ENCODE data around the gene TFB2M.
"Not testable (repeated sequence)": the region's sequence is repeated elsewhere in the genome, so short reads cannot be mapped to it uniquely, and the experiment has no call there.

The TFB2M gene

DNA sequence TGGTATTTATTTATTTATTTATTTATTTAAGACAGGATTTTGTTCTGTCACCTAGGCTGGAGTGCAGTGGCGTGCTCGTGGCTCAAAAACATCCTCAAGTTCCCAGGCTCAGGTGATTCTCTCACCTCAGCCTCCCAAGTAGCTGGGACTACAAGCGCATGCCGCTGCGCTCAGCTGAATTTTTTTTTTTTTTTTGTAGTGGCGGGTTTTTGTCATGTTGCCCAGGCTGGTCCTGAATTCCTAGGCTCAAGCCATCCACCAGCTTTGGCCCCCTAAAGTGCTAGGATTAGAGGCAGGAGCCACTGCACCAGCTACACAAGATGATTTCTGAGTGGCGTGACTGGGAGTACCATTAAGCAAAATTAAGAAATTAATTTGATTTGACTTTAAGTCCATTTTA, 31.9 kb upstream of the TFB2M start:
- Histone ChIP-seq H3K4me3 (no peak overlapping the region), H3K36me3 (peaks cover 82% of the 10 kb centered on the region), H3K4me1 (no peaks in the 10 kb centered on the region), H3K4me2 (no peak overlapping the region), H3K27me3 (no peaks in the 10 kb centered on the region), H4K20me1 (peaks cover 4% of the 10 kb centered on the region; the same call in 1 of the 2 replicates), H3K9me3 (peaks cover 26% of the 10 kb centered on the region), H3K9ac (no peak overlapping the region), H3K27ac (no peak overlapping the region)
- no peak for TF ChIP-seq Cebpa-rat (IDR thresholded peaks at IDR 0.05)

DNA sequence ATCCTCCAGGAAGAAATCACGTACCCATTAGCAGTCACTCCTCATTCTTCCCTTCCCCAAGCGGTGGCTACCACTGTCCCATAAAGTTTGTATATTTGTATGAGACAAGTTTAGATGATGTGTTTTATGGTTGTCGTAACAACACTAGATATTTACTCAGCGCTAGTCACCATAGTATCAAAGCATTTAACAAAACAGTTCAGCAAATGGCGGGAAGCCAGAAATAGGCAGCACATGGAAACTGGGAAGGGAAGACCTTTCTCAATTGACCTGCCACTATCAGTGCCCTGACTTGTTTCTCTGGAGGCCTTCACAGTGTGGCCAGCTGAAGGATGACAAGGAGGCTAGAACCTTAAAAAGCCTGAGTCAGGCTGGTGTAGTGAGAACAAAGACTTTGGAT, 31.3 kb upstream of the TFB2M start:
- peaks cover 22% of the 10 kb centered on the region for H3K9me3 ChIP-seq
- H3K9ac ChIP-seq: no peak overlapping the region
- no peak for TF ChIP-seq Cebpa-rat (IDR thresholded peaks at IDR 0.05)

DNA sequence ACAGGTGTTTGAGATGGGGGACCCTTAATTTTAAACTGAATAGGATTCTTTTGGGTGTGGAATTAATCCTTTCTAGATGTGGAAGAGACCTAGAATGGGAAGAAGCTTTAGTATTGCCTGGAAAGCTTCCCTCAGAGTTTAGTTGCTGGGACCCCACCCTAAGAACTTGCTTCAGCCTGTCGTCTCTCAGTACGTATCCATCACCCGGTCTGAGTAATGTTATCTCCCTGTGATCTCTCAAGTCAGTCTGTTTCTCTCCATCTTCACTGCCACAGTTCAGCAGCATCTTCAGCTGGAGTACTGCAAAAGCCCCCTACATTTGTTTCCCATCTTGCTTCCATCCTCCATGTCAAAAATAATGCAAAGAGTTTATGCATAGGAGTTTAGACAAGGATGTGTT, 29.1 kb upstream of the TFB2M start:
- peaks cover 9% of the 10 kb centered on the region; the same call in 1 of the 2 replicates for H4K20me1 ChIP-seq

More for the DNA sequence above, 31.3 kb upstream of the TFB2M start:
- Histone ChIP-seq H3K36me3 (peaks cover 84% of the 10 kb centered on the region), H3K4me2 (no peak overlapping the region), H3K4me3 (no peak overlapping the region), H3K27ac (no peak overlapping the region), H4K20me1 (peaks cover 9% of the 10 kb centered on the region; the same call in 1 of the 2 replicates), H3K4me1 (no peaks in the 10 kb centered on the region), H3K27me3 (no peaks in the 10 kb centered on the region)

GRCh38 chr1:246592695-246593094, 26.6 kb upstream of the TFB2M start:
- Histone ChIP-seq H3K27me3 (no peaks in the 10 kb centered on the region), H3K9me3 (peaks cover 36% of the 10 kb centered on the region), H4K20me1 (peaks cover 4% of the 10 kb centered on the region; the same call in 1 of the 2 replicates), H3K4me3 (no peak overlapping the region), H3K9ac (no peak overlapping the region), H3K4me1 (no peaks in the 10 kb centered on the region), H3K4me2 (no peak overlapping the region), H3K27ac (no peak overlapping the region), H3K36me3 (peaks cover 69% of the 10 kb centered on the region)
- no peak for TF ChIP-seq Cebpa-rat (IDR thresholded peaks at IDR 0.05)

More for the DNA sequence above, 29.1 kb upstream of the TFB2M start:
- H3K36me3 ChIP-seq: peaks cover 81% of the 10 kb centered on the region
- H3K4me1 ChIP-seq: no peaks in the 10 kb centered on the region
- H3K9me3 ChIP-seq: peaks cover 32% of the 10 kb centered on the region
- no peak overlapping the region for H3K9ac ChIP-seq
- no peak overlapping the region for H3K4me3 ChIP-seq
- no peaks in the 10 kb centered on the region for H3K27me3 ChIP-seq
- no peak for TF ChIP-seq Cebpa-rat (IDR thresholded peaks at IDR 0.05)
- no peak overlapping the region for H3K27ac ChIP-seq
- no peak overlapping the region for H3K4me2 ChIP-seq

GRCh38 chr1:246591958-246592357, 25.9 kb upstream of the TFB2M start:
- no peak overlapping the region for H3K4me3 ChIP-seq
- no peak for TF ChIP-seq Cebpa-rat (IDR thresholded peaks at IDR 0.05)
- H3K4me2 ChIP-seq: no peak overlapping the region
- no peak overlapping the region for H3K27ac ChIP-seq
- H3K4me1 ChIP-seq: no peaks in the 10 kb centered on the region
- H3K9me3 ChIP-seq: peaks cover 31% of the 10 kb centered on the region
- H3K36me3 ChIP-seq: peaks cover 62% of the 10 kb centered on the region
- H3K27me3 ChIP-seq: no peaks in the 10 kb centered on the region
- H3K9ac ChIP-seq: no peak overlapping the region
- peaks cover 4% of the 10 kb centered on the region; the same call in 1 of the 2 replicates for H4K20me1 ChIP-seq

- H3K27me3 ChIP-seq: no peaks in the 10 kb centered on the region
- no peak overlapping the region for H3K27ac ChIP-seq
- no peak overlapping the region for H3K9ac ChIP-seq
- no peak overlapping the region for H3K4me2 ChIP-seq
- peaks cover 57% of the 10 kb centered on the region for H3K36me3 ChIP-seq
- peaks cover 28% of the 10 kb centered on the region for H3K9me3 ChIP-seq
- no peak for TF ChIP-seq Cebpa-rat (IDR thresholded peaks at IDR 0.05)
- H3K4me1 ChIP-seq: no peaks in the 10 kb centered on the region
- H4K20me1 ChIP-seq: peaks cover 4% of the 10 kb centered on the region; the same call in 1 of the 2 replicates
- H3K4me3 ChIP-seq: no peak overlapping the region
Measured at GRCh38 chr1:246591504-246591903, 25.4 kb upstream of the TFB2M start.

- H3K9me3 ChIP-seq: peaks cover 23% of the 10 kb centered on the region
- no peak overlapping the region for H3K4me3 ChIP-seq
- no peaks in the 10 kb centered on the region for H3K4me1 ChIP-seq
- TF ChIP-seq Cebpa-rat (IDR thresholded peaks at IDR 0.05): no peak
- peaks cover 54% of the 10 kb centered on the region for H3K36me3 ChIP-seq
- peaks cover 4% of the 10 kb centered on the region; the same call in 1 of the 2 replicates for H4K20me1 ChIP-seq
- H3K27me3 ChIP-seq: no peaks in the 10 kb centered on the region
- H3K27ac ChIP-seq: no peak overlapping the region
- no peak overlapping the region for H3K4me2 ChIP-seq
- H3K9ac ChIP-seq: no peak overlapping the region
Measured at GRCh38 chr1:246591047-246591446, 25.0 kb upstream of the TFB2M start.

- H3K27ac ChIP-seq, H3K9ac ChIP-seq, H3K4me2 ChIP-seq, H3K4me3 ChIP-seq, H4K20me1 ChIP-seq, H3K27me3 ChIP-seq, H3K4me1 ChIP-seq: not testable (repeated sequence)
- peaks cover 19% of the 10 kb centered on the region for H3K9me3 ChIP-seq
- peaks cover 54% of the 10 kb centered on the region for H3K36me3 ChIP-seq
Measured at GRCh38 chr1:246589919-246590318, 23.9 kb upstream of the TFB2M start.

DNA sequence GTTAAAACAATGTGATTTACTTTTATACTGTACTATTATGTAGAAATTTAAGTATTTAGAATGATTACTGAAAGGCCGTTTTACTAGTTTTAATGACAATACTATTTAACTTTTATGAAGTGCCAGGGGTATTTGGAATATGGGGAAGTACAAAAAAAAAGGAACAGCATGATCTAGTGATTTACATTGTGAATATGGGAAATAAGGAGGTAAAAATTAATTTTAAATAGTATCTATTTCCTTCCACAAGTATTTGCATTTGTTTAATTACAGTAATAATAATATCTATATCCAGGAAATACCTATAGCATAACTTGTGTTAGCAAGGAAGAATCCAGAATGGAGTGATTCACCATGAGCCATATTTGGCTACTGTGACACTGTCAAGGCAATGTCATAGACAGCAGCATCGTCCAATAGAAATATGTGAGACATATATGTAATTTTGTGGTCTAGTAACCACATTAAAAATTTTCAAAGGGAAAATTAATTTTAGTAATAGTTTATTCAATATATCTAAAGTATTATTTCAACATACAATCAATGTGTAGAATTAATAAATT, 22.2 kb upstream of the TFB2M start:
- Histone ChIP-seq H3K4me1 (no peaks in the 10 kb centered on the region), H3K36me3 (peaks cover 53% of the 10 kb centered on the region), H3K9me3 (peaks cover 19% of the 10 kb centered on the region), H3K27ac (no peak overlapping the region), H3K9ac (no peak overlapping the region), H3K27me3 (no peaks in the 10 kb centered on the region), H3K4me2 (no peak overlapping the region), H4K20me1 (peaks cover 22% of the 10 kb centered on the region; the same call in 1 of the 2 replicates), H3K4me3 (no peak overlapping the region)
- TF ChIP-seq Cebpa-rat (IDR thresholded peaks at IDR 0.05): no peak

DNA sequence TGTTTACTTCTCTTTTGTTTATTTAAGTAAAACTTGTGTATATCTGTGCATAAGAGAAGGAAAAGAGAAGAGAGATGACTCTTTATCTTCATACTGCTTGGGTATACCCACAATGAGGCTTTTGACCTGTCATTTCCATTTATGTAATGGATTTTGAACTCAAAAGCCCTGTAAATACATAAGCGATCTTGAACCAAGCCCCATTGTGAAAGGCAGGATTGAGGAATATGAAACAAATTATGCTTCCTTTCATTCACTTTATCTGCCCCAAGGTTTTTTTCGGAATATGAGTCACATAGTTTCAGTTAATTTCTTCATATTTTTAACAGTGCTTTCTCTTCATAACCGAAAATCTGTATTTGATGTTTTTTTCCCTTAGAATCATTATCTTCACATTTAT, 21.5 kb upstream of the TFB2M start:
- TF ChIP-seq Cebpa-rat (IDR thresholded peaks at IDR 0.05): no peak
- Histone ChIP-seq H3K4me1 (no peaks in the 10 kb centered on the region), H3K9ac (no peak overlapping the region), H4K20me1 (peaks cover 22% of the 10 kb centered on the region; the same call in 1 of the 2 replicates), H3K27ac (no peak overlapping the region), H3K27me3 (no peaks in the 10 kb centered on the region), H3K4me3 (no peak overlapping the region), H3K36me3 (peaks cover 55% of the 10 kb centered on the region), H3K9me3 (peaks cover 19% of the 10 kb centered on the region), H3K4me2 (no peak overlapping the region)

DNA sequence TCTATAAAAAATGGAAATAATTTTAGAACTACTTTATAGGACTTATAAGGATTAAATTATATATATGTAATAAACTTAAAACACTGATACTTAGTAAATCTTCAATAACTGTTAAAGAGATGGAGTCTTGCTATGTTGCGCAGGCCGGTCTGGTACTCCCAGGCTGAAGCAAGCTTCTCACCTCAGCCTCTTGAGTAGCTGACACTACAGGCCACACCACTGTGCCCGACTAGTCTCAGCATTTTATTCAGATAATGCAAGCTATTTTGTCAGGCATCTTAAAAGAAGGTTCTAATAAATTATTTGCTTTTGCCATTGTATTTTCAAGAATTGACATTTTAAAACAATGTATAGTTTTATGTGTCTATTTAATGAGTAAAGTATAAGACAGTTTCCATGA, 21.0 kb upstream of the TFB2M start:
- H3K36me3 ChIP-seq: peaks cover 55% of the 10 kb centered on the region
- H3K4me1 ChIP-seq: no peaks in the 10 kb centered on the region
- no peak overlapping the region for H3K9ac ChIP-seq
- H3K4me3 ChIP-seq: no peak overlapping the region
- H3K27ac ChIP-seq: no peak overlapping the region
- H3K4me2 ChIP-seq: no peak overlapping the region
- no peak for TF ChIP-seq Cebpa-rat (IDR thresholded peaks at IDR 0.05)
- H3K27me3 ChIP-seq: no peaks in the 10 kb centered on the region
- H3K9me3 ChIP-seq: peaks cover 18% of the 10 kb centered on the region
- H4K20me1 ChIP-seq: peaks cover 26% of the 10 kb centered on the region; the same call in 1 of the 2 replicates

All from BLaER1 (cell line).